ENCODE results near the gene LRRC45. TPM values are rescaled to one million over a fixed set of nuclear protein-coding genes. Genes with fewer than 3 reads are reported as not detected.

Gene LRRC45
- polyA plus RNA-seq, 1 donor (not counting 4 experiments of a cell fraction or from before 2014, with no cell fraction given), result 2.5 TPM

GRCh38 chr17:82006468-82007227 lies 16.5 kb upstream of the LRRC45 start:
- Histone ChIP-seq H3K9ac (ENCODE audit: control insufficient read depth, extremely low read depth, insufficient read depth, low read length) (peak overlapping the region; percentile 46), H3K36me3 (ENCODE audit: control insufficient read depth in 2 of 2, extremely low read depth in 1 of 2, insufficient read depth in 2 of 2, low read length in 2 of 2) (no peaks in the 10 kb centered on the region), H2AFZ (ENCODE audit: control insufficient read depth, low read length) (no peak overlapping the region), H3K79me2 (ENCODE audit: control insufficient read depth, insufficient read depth, low read length) (no peaks in the 10 kb centered on the region), H3K4me1 (ENCODE audit: control insufficient read depth, extremely low read depth, insufficient read depth, low read length) (peaks cover 32% of the 10 kb centered on the region), H3K4me2 (ENCODE audit: control insufficient read depth, extremely low read depth, insufficient read depth, low read depth, low read length) (peak overlapping the region; percentile 49), H3K27me3 (ENCODE audit: control insufficient read depth, extremely low read depth, insufficient read depth, low read length) (no peaks in the 10 kb centered on the region), H4K20me1 (ENCODE audit: control insufficient read depth, extremely low read depth, insufficient read depth, low read length) (no peaks in the 10 kb centered on the region), H3K4me3 (ENCODE audit: control insufficient read depth in 2 of 3, extremely low read depth in 1 of 3, insufficient read depth in 2 of 3, low read depth in 1 of 3, low read length in 3 of 3) (no peak overlapping the region), H3K9me3 (ENCODE audit: control insufficient read depth, low read depth, low read length) (no peaks in the 10 kb centered on the region), H3K27ac (ENCODE audit: control insufficient read depth, insufficient read depth, low read length) (no peak overlapping the region), H3K9me1 (ENCODE audit: control insufficient read depth, extremely low read depth, insufficient read depth, low read length) (peaks cover 2% of the 10 kb centered on the region)
- DNase-seq (ENCODE audit: low read depth, low spot score), result no peak
- dilution Hi-C loops (cut with MboI; ENCODE audit: extremely low pct_ligation_motif_present, low sequenced_read_pairs), result no loop called here
- no peak for FAIRE-seq
- no peak for TF ChIP-seq CTCF (optimal IDR thresholded peaks at IDR 0.05 in 1 of 3, IDR thresholded peaks at IDR 0.05 in 1 of 3, conservative IDR thresholded peaks at IDR 0.05 in 1 of 3; ENCODE audit: extremely low read depth in 1 of 3, insufficient read depth in 2 of 3, low read length in 3 of 3)
- no peak for TF ChIP-seq EZH2 (IDR thresholded peaks at IDR 0.05; ENCODE audit: low read length)

GRCh38 chr17:82007228-82007494 lies 15.9 kb upstream of the LRRC45 start:
- peaks cover 2% of the 10 kb centered on the region for H3K9me1 ChIP-seq (ENCODE audit: control insufficient read depth, extremely low read depth, insufficient read depth, low read length)
- H3K27ac ChIP-seq (ENCODE audit: control insufficient read depth, insufficient read depth, low read length), result no peak overlapping the region
- no peaks in the 10 kb centered on the region for H3K27me3 ChIP-seq (ENCODE audit: control insufficient read depth, extremely low read depth, insufficient read depth, low read length)
- H3K79me2 ChIP-seq (ENCODE audit: control insufficient read depth, insufficient read depth, low read length), result no peaks in the 10 kb centered on the region
- peak overlapping the region; percentile 46 for H3K9ac ChIP-seq (ENCODE audit: control insufficient read depth, extremely low read depth, insufficient read depth, low read length)
- H3K9me3 ChIP-seq (ENCODE audit: control insufficient read depth, low read depth, low read length), result no peaks in the 10 kb centered on the region
- H3K4me2 ChIP-seq (ENCODE audit: control insufficient read depth, extremely low read depth, insufficient read depth, low read depth, low read length), result no peak overlapping the region
- peaks cover 32% of the 10 kb centered on the region for H3K4me1 ChIP-seq (ENCODE audit: control insufficient read depth, extremely low read depth, insufficient read depth, low read length)
- H3K36me3 ChIP-seq (ENCODE audit: control insufficient read depth in 2 of 2, extremely low read depth in 1 of 2, insufficient read depth in 2 of 2, low read length in 2 of 2), result no peaks in the 10 kb centered on the region
- no peaks in the 10 kb centered on the region for H4K20me1 ChIP-seq (ENCODE audit: control insufficient read depth, extremely low read depth, insufficient read depth, low read length)
- no peak for TF ChIP-seq EZH2 (IDR thresholded peaks at IDR 0.05; ENCODE audit: low read length)
- no peak for TF ChIP-seq CTCF (optimal IDR thresholded peaks at IDR 0.05 in 1 of 3, IDR thresholded peaks at IDR 0.05 in 1 of 3, conservative IDR thresholded peaks at IDR 0.05 in 1 of 3; ENCODE audit: extremely low read depth in 1 of 3, insufficient read depth in 2 of 3, low read length in 3 of 3)
- dilution Hi-C loops (cut with MboI; ENCODE audit: extremely low pct_ligation_motif_present, low sequenced_read_pairs), result no loop called here
- FAIRE-seq, result no peak
- H2AFZ ChIP-seq (ENCODE audit: control insufficient read depth, low read length), result no peak overlapping the region
- no peak overlapping the region for H3K4me3 ChIP-seq (ENCODE audit: control insufficient read depth in 2 of 3, extremely low read depth in 1 of 3, insufficient read depth in 2 of 3, low read depth in 1 of 3, low read length in 3 of 3)
- DNase-seq (ENCODE audit: low read depth, low spot score), result no peak
